SIG-M5 treated with dmso at 0.1 percent for 504 hours (cell line): ENCODE data around the gene MARK2.

Experiments used
- DNase-seq: peaks from one replicate; lab custom pipeline; 2025; ENCODE audit not compliant: unreplicated experiment; lab: John Stamatoyannopoulos, UW

The MARK2 gene

GRCh38 chr11:63907808-63908530 lies 69.1 kb downstream of the MARK2 start:
- DNase-seq = no peak

GRCh38 chr11:63908631-63909401 lies 69.9 kb downstream of the MARK2 start:
- DNase-seq = no peak

- no peak for DNase-seq
Observed at GRCh38 chr11:63909591-63910506, 70.9 kb downstream of the MARK2 start.

GRCh38 chr11:63910675-63911074 lies 71.8 kb downstream of the MARK2 start:
- no peak for DNase-seq

GRCh38 chr11:63911440-63911839 lies 72.5 kb downstream of the MARK2 start:
- DNase-seq = no peak

GRCh38 chr11:63911876-63912275 lies 73.0 kb downstream of the MARK2 start:
- DNase-seq = no peak

- DNase-seq = no peak
Observed at GRCh38 chr11:63912678-63913077, 73.8 kb downstream of the MARK2 start.

- no peak for DNase-seq
Observed at GRCh38 chr11:63913866-63914830, 75.2 kb downstream of the MARK2 start.

- DNase-seq = no peak
Observed at GRCh38 chr11:63914896-63915691, 76.2 kb downstream of the MARK2 start.

- DNase-seq = no peak
Observed at GRCh38 chr11:63915961-63916836, 77.3 kb downstream of the MARK2 start.

- DNase-seq = peak; percentile 43
Observed at GRCh38 chr11:63916837-63917691, 78.2 kb downstream of the MARK2 start, which contains the start of gene RCOR2. TSS of gene RCOR2 (minus strand) at chr11:63917164. CDS start at chr11:63916456, 708 bp downstream.

- no peak for DNase-seq
Observed at GRCh38 chr11:63917692-63918506, 79.0 kb downstream of the MARK2 start.

GRCh38 chr11:63918507-63919191 lies 79.7 kb downstream of the MARK2 start:
- DNase-seq = no peak

- DNase-seq = no peak
Observed at GRCh38 chr11:63919267-63920125, 80.6 kb downstream of the MARK2 start.
